Type B pancreatic cell (in vitro differentiated cells): ENCODE measurements around the gene SLCO2B1. TPM values are rescaled to one million over a fixed set of nuclear protein-coding genes. Genes with fewer than 3 reads are reported as not detected.

Source experiments
- DNase-seq: peaks from one replicate; pipeline ENCODE4 v3.0.0; 2021; ENCODE audit warnings: mixed read lengths; ENCODE audit not compliant: unreplicated experiment; ENCODE audit errors: extremely low spot score
- H3K27ac Mint-ChIP-seq: 2 replicates; pipeline ENCODE4 v1.8.0; 2021; ENCODE audit warnings: mild to moderate bottlenecking, mixed read lengths
- H3K27me3 Mint-ChIP-seq: 2 replicates; pipeline ENCODE4 v1.8.0; 2021; ENCODE audit warnings: mixed read lengths
- H3K36me3 Mint-ChIP-seq: 2 replicates; pipeline ENCODE4 v1.8.0; 2021; ENCODE audit warnings: mixed read lengths
- H3K4me1 Mint-ChIP-seq: one replicate; pipeline ENCODE4 v1.8.0; 2021; ENCODE audit warnings: mixed read lengths; ENCODE audit not compliant: unreplicated experiment
- H3K4me3 Mint-ChIP-seq: 2 replicates; pipeline ENCODE4 v1.8.0; 2021; ENCODE audit warnings: mild to moderate bottlenecking, mixed read lengths
- H3K9me3 Mint-ChIP-seq: 2 replicates; pipeline ENCODE4 v1.8.0; 2021; ENCODE audit warnings: mixed read lengths
- total RNA-seq: library from RNA; stranded (reverse); gene quantifications from 2 replicates; pipeline ENCODE4 v1.2.1, GENCODE V29; 2021; ENCODE audit warnings: low replicate concordance
- TF ChIP-seq, protein P1 (sequence below): fragments of 200-600 bp; sonication (generic); conservative IDR thresholded peaks from 2 replicates; pipeline ENCODE4 v1.5.0; 2021; ENCODE audit warnings: antibody characterized with exemption, mild to moderate bottlenecking

Gene SLCO2B1
- total RNA-seq, 1 donor from 2014 or later = 5.6 TPM

DNA sequence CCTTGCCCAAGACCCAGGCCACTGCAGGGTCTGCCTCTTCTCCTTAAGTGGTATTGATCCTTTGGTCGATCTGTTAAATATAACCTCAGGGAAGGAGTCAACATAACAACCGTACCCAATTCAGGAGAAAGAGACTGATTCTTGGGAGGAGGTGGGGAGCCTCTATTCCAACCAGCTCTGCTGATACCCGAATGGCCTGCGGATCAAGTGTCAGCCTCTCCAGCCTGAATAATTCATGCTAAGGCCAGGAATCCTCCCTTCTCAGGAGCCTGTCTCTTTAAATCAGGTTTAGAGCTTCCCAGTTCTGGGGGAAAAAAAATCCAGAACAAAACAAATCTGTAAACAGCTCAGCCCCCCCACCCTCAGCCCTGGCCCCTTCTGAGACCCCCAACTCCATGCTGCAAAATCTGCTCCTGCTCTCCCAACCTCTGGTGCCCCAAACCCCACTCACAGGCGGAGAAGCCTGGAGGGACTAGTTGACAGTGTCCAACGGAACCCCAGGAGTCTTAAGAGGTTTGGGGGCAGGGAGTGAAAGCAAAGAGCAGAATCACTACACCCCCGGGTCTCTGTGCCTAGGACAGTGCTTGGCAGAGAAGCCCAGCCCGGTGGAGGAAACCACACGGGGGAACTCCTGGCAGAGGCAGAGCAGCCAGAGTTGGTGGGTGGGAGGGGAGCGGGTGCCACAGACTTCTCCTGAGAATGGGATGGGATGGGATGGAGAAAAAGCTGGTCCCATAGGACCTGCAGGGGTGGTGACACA is 88.8 kb downstream of the SLCO2B1 start:
- Mint-ChIP-seq H3K36me3 (no peaks in the 10 kb centered on the region), H3K9me3 (no peaks in the 10 kb centered on the region), H3K4me3 (peak overlapping the region; percentile 80), H3K27me3 (peaks cover 74% of the 10 kb centered on the region), H3K27ac (no peak overlapping the region), H3K4me1 (peaks cover 6% of the 10 kb centered on the region)
- TF ChIP-seq, protein P1, sequence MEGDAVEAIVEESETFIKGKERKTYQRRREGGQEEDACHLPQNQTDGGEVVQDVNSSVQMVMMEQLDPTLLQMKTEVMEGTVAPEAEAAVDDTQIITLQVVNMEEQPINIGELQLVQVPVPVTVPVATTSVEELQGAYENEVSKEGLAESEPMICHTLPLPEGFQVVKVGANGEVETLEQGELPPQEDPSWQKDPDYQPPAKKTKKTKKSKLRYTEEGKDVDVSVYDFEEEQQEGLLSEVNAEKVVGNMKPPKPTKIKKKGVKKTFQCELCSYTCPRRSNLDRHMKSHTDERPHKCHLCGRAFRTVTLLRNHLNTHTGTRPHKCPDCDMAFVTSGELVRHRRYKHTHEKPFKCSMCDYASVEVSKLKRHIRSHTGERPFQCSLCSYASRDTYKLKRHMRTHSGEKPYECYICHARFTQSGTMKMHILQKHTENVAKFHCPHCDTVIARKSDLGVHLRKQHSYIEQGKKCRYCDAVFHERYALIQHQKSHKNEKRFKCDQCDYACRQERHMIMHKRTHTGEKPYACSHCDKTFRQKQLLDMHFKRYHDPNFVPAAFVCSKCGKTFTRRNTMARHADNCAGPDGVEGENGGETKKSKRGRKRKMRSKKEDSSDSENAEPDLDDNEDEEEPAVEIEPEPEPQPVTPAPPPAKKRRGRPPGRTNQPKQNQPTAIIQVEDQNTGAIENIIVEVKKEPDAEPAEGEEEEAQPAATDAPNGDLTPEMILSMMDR = no peak
- no peak for DNase-seq

DNA sequence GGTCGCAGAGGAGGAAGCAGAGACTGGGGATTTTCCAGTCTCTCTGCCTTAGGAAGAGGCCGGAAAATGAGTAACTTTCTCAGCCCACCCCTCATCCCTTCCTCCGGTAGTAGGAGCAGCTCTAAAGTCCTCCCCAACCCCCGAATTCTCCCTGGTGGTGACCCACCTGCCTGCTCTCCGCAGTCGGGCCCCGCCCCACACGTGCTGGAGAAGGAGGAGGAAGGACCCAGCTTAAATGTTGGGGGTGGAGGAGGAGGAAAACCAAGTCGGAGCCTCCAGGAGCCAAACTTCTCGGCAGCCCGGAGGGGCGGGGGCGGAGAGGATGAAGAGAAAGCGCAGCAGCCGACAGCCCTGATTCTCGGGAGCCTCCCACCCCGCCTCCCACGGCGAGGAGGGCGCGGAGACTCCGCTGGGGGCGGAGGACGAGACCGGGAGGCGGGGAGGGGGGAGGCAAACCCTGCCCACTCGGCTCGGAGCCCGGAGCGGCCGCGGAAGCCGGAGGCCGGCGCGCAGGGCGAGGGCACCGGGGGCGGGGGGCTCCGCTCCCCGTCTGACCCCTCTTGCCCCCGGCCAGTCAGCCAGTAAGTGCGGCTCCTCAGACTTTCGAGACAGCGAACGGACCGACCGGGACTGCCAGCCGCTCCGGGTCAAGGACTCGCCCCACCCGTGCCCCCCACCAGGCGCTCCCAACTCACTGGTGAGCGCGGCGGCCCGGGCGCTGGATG is 89.6 kb downstream of the SLCO2B1 start, which contains the start of gene TPBGL:
TSS of gene TPBGL (plus strand) at position 464 of the 725 bp plus-strand sequence. CDS start 276 bp downstream, outside the sequence.
- TF ChIP-seq, protein P1 = no peak
- H3K4me3 Mint-ChIP-seq = peak within 1 kb of the TSS; percentile 80
- peaks cover 81% of the 10 kb centered on the region for H3K27me3 Mint-ChIP-seq
- H3K36me3 Mint-ChIP-seq = no peaks in the 10 kb centered on the region
- H3K4me1 Mint-ChIP-seq = peaks cover 6% of the 10 kb centered on the region
- H3K27ac Mint-ChIP-seq = no peak within 1 kb of the TSS
- no peak for DNase-seq
- H3K9me3 Mint-ChIP-seq = no peaks in the 10 kb centered on the region

DNA sequence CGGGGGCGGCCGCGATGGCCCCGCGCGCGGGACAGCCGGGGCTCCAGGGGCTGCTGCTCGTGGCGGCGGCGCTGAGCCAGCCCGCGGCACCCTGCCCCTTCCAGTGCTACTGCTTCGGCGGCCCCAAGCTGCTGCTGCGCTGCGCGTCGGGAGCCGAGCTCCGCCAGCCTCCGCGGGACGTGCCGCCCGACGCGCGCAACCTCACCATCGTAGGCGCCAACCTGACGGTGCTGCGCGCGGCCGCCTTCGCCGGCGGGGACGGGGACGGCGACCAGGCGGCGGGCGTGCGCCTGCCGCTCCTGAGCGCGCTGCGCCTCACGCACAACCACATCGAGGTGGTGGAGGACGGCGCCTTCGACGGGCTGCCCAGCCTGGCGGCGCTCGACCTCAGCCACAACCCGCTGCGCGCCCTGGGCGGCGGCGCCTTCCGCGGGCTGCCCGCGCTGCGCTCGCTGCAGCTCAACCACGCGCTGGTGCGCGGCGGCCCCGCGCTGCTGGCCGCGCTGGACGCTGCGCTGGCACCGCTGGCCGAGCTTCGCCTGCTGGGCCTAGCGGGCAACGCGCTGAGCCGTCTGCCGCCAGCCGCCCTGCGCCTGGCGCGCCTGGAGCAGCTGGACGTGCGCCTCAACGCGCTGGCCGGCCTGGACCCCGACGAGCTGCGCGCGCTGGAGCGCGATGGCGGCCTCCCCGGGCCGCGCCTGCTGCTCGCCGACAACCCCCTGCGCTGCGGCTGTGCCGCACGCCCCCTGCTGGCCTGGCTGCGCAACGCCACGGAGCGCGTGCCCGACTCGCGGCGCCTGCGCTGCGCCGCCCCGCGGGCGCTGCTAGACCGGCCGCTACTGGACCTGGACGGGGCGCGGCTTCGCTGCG is 90.4 kb downstream of the SLCO2B1 start:
- Mint-ChIP-seq H3K27me3 (peaks cover 80% of the 10 kb centered on the region), H3K4me1 (no peaks in the 10 kb centered on the region), H3K9me3 (no peaks in the 10 kb centered on the region), H3K27ac (no peak overlapping the region), H3K36me3 (no peaks in the 10 kb centered on the region), H3K4me3 (peak overlapping the region; percentile 77)
- DNase-seq = peak; percentile 95
- TF ChIP-seq, protein P1 = peak; percentile 97

DNA sequence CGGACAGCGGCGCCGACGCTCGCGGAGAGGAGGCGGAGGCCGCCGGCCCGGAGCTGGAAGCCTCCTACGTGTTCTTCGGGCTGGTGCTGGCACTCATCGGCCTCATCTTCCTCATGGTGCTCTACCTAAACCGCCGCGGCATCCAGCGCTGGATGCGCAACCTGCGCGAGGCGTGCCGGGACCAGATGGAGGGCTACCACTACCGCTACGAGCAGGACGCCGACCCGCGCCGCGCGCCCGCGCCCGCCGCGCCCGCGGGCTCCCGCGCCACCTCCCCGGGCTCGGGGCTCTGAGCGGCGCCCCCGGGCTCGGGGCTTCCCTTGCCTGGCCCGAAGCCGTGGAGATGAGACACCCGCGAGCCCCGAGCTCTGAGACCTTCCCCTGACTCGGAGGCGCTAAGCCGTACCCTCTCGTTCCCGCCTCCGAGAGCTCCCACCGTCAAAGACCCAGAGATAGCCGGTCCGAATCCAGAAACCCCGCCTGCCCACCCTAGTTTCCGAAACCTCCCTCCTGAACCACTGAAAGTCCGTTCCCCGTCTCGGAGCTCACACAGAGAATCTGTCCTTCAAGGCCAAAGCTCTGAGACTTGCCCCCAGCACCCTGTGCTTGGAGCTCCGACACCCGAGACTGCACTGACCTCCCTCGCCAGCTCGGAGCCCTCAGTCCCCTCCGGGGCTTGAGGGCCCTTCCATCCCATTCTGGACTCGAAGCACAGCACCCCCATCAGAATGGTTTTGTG is 91.2 kb downstream of the SLCO2B1 start:
- DNase-seq = no peak
- TF ChIP-seq, protein P1 = peak; percentile 15
- no peak overlapping the region for H3K27ac Mint-ChIP-seq
- H3K36me3 Mint-ChIP-seq = no peaks in the 10 kb centered on the region
- peak overlapping the region; percentile 86 for H3K4me3 Mint-ChIP-seq
- H3K9me3 Mint-ChIP-seq = no peaks in the 10 kb centered on the region
- H3K4me1 Mint-ChIP-seq = no peaks in the 10 kb centered on the region
- H3K27me3 Mint-ChIP-seq = peaks cover 76% of the 10 kb centered on the region
